ENCODE data around the gene SSRP1.
"Not testable (repeated sequence)": the region's sequence is repeated elsewhere in the genome, so short reads cannot be mapped to it uniquely, and the experiment has no call there.

Gene SSRP1

DNA sequence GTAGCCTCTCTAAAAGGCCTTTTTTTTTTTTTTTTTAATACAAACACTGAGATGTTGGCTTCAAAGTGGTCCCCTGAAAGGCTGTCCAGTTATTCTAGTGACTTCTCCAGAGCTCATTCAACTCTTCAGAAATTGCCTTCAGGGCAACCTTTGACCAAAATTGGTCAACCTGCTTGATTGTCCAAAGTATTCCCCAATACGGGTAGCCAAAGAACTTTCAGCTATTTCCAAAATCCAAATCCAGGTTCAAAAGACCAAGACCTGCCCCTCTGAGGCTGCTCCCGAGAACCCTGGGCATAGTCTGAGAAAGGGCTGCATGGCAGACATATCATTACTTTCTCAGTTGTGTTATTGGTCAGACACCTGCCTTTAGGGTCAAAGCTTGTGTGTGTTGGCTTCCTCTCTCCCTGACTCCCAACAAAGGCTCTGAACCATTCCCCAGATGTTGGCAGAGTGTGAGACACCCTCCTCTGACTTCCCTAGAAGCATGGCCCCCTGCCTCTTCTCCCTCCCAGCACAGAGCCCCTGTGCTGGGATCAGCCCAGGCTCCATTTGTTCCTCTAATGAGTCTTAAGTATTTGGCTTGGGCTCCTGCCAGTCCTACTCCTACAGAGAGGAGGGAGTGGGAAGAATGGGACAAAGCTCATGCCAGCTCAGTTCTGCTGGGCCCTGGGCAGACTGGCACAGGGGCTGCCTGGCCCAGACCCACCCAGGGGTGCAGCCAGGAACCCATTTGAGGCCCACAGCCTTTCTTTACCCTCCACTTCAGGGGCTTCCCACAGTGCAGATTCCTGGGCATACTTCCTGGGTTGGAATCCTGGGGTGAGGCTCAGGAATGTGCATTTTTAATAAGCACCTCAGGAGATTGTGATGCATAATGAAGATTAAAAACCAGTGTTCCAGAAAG is 41.2 kb downstream of the SSRP1 start:
- DNase-seq = no peak

- peak in 1 of 3 donors; percentile 21 for DNase-seq
Observed at GRCh38 chr11:57290288-57290687, 45.4 kb downstream of the SSRP1 start.

DNA sequence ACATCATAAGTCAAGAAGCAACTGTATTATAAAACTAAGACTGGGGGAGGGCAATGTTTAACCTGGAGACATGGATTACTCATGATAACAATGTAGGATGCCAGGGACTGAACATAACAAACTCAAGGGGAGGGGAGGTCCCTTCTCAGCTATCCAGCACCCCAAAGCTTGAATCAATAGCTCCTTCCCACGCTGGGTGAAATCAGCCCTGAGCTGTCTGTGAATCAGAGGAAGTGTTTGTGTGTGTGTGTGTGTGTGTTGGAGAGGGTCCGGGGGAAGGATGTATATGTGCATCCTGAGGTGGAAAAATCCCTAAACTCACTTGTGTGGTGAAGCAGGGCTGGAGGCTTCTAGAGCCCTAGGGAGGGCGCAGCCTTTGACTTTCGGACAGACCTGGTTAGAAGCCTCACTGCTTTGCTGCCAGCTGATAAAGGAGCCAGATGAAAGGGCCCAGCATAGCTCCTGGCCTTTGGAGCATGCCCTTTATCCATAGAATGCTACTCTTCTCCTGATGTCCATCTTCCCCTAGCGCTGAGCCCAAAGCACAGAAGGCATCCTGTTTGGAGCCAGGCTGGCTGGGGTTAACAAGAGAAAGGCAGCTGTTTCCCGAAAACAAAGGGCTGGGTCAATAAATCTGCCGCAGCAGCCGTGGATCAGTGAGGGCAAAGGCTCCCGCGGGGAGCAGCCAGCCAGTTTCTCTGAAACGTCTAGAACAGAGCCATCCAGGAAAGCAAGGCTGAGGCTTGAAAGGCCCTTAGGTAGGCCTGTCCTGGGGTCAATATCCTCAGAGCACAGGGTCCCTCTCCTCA is 46.7 kb downstream of the SSRP1 start:
- DNase-seq = peak; percentile 51 to 67 (median 57)

DNA sequence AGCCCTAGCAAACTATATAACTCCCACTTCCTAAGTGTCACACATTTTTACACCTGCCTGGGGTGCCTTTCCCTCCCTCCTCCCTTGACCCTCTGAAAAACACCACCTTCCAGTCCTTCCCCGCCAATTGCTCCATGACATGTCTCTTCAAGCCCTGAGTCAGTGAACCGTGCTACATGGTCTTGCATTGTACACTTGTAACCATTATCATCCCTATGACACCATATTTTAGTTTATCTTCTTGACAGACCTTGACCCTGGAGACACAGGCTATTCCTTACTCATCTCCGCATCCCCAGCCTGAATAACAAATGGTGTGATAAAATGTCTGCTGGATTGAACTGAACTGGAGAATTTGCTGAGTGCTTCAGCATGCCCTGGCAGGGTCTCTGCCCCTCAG is 47.8 kb downstream of the SSRP1 start:
- no peak for DNase-seq

- DNase-seq = no peak
Observed at GRCh38 chr11:57283231-57283990, 52.3 kb downstream of the SSRP1 start.

- DNase-seq = not testable (repeated sequence)
Observed at GRCh38 chr11:57281546-57281945, 54.1 kb downstream of the SSRP1 start.

GRCh38 chr11:57279116-57279515 is 56.6 kb downstream of the SSRP1 start:
- no peak for DNase-seq

- DNase-seq = no peak
Observed at GRCh38 chr11:57278721-57279095, 57.0 kb downstream of the SSRP1 start.

- peak; percentile 69 to 82 (median 75) for DNase-seq
Observed at GRCh38 chr11:57277845-57278720, 57.6 kb downstream of the SSRP1 start.

DNA sequence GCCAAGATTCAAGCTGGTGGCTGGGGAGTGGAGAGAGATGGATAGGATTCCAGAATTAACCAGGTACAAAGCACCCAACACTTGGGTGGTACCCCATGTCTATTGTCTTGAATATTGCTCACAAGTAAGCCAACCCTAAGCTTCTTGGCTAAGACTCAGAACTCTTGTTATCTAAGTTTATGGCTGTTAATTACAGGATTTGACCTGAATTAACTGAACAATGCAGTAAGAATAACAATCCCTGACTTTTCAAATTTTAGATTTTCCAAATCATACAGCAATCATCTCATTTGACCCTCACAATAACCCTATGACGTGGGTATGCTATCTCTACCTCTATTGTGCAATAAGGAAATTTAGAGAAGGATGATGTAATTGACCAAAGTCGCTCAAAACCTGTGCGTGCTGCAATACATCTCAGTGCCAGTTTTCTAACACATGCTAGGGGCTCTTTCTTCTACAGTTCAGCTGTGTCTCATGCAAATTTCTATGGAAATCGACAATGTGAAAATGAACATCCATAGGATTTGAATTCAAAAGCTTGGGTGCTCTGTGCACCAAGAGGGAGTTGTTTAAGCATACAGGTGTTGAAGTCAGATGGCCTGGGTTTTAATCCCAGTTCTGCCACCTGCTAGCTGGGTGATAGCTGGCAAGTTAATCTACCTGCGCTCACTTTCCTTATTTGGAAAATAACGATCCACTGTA is 58.6 kb downstream of the SSRP1 start:
- peak; percentile 51 to 68 (median 67) for DNase-seq

DNA sequence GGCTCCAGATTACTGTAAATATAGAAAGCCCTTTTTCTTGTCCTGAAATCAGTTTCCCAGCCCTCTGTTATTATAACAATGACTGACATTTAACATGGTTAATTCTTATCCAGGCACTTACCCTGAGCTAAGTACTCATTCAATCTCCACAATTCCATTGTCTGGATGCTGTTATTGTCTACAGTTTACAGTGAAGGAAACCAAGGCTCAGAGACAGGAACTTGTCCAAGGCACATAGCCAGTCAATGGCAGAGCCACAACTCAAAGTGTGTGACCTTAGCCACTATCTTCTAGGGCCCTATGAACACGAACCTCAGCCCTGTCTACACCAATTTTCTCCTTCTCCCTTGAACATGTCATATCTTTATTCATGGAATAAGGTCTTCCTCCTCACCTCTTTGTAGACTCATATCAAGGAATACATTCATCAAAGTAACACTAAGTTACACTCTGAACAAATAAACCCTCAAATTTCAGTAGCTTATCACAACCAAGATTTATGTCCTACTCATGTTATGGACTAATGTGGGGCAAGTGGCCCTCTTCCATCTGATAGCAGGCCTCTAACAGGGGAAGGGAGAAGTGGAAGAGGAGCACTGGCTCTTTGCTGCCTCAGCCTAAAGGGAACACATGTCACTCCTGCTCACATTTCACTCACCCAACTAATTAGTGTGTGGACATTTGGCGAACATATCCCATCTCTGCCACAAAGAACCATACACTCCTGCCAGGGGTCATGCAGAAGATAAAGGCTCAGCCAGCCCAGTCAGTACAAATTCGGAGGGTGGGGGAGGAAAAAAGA is 59.3 kb downstream of the SSRP1 start:
- no peak for DNase-seq

Data from suppressor macrophage treated with lipopolysaccharide for 1 hour (primary cell).